ENCODE data around the gene HIGD2A. TPM values are rescaled to one million over a fixed set of nuclear protein-coding genes. Genes with fewer than 3 reads are reported as not detected.

The HIGD2A gene
- total and polyA plus RNA-seq, 2 experiments from 2014 or later: 109 to 224 TPM

GRCh38 chr5:176365351-176366231 lies 23.0 kb upstream of the HIGD2A start, which contains the start of gene ARL10:
TSS of gene ARL10 (plus strand) at chr5:176365487. CDS start at chr5:176365564, 77 bp downstream.
- Histone ChIP-seq H3K27ac (peak within 1 kb of the TSS; percentile 65), H3K4me2 (peak within 1 kb of the TSS; percentile 94), H3K4me1 (ENCODE audit: insufficient read depth) (peaks cover 2% of the 10 kb centered on the region), H3K36me3 (replicated peaks; ENCODE audit: insufficient read depth, low read depth) (no peaks in the 10 kb centered on the region), H3K9me3 (ENCODE audit: low read depth) (no peaks in the 10 kb centered on the region), H2AFZ (peak within 1 kb of the TSS; percentile 97), H3K79me2 (peaks cover 12% of the 10 kb centered on the region), H3K4me3 (peak within 1 kb of the TSS; percentile 81), H4K20me1 (ENCODE audit: insufficient read depth, poor library complexity, severe bottlenecking) (peaks cover 2% of the 10 kb centered on the region), H3K9me2 (replicated peaks; ENCODE audit: insufficient read depth) (no peaks in the 10 kb centered on the region), H3K27me3 (no peaks in the 10 kb centered on the region)
- TF ChIP-seq EZH2 (IDR thresholded peaks at IDR 0.05; ENCODE audit: borderline replicate concordance): no peak
- no peak for TF ChIP-seq EZH2phosphoT487 (IDR thresholded peaks at IDR 0.05; ENCODE audit: low read depth, severe bottlenecking, unreplicated experiment)
- TF ChIP-seq CTCF (IDR thresholded peaks at IDR 0.05; ENCODE audit: poor library complexity): no peak
- WGBS (ENCODE audit: low lambda C conversion rate, missing lambda C conversion rate): 2% methylated on average over 68 of the region's 108 CpGs
- peak; percentile 62 for DNase-seq (ENCODE audit: low spot score)

- WGBS (ENCODE audit: low lambda C conversion rate, missing lambda C conversion rate): 40% methylated on average over 32 of the region's 38 CpGs
- H3K4me2 ChIP-seq: peak overlapping the region; percentile 94
Measured at GRCh38 chr5:176366232-176366894, 22.2 kb upstream of the HIGD2A start.

GRCh38 chr5:176368726-176369125 lies 19.8 kb upstream of the HIGD2A start:
- Histone ChIP-seq H3K27ac (no peak overlapping the region), H3K27me3 (no peaks in the 10 kb centered on the region), H3K9me2 (replicated peaks; ENCODE audit: insufficient read depth) (no peaks in the 10 kb centered on the region), H3K4me1 (ENCODE audit: insufficient read depth) (no peaks in the 10 kb centered on the region), H3K4me2 (no peak overlapping the region), H2AFZ (no peak overlapping the region), H3K36me3 (replicated peaks; ENCODE audit: insufficient read depth, low read depth) (no peaks in the 10 kb centered on the region), H3K79me2 (peaks cover 4% of the 10 kb centered on the region), H3K4me3 (no peak overlapping the region), H4K20me1 (ENCODE audit: insufficient read depth, poor library complexity, severe bottlenecking) (no peaks in the 10 kb centered on the region), H3K9me3 (ENCODE audit: low read depth) (no peaks in the 10 kb centered on the region)
- TF ChIP-seq EZH2 (IDR thresholded peaks at IDR 0.05; ENCODE audit: borderline replicate concordance): no peak
- no peak for DNase-seq (ENCODE audit: low spot score)
- WGBS (ENCODE audit: low lambda C conversion rate, missing lambda C conversion rate): 95% methylated on average over 7 of the region's 13 CpGs

More at GRCh38 chr5:176366232-176366894, 22.2 kb upstream of the HIGD2A start:
- no peaks in the 10 kb centered on the region for H4K20me1 ChIP-seq (ENCODE audit: insufficient read depth, poor library complexity, severe bottlenecking)
- TF ChIP-seq EZH2phosphoT487 (IDR thresholded peaks at IDR 0.05; ENCODE audit: low read depth, severe bottlenecking, unreplicated experiment) (no peak), EZH2 (IDR thresholded peaks at IDR 0.05; ENCODE audit: borderline replicate concordance) (no peak), CTCF (IDR thresholded peaks at IDR 0.05; ENCODE audit: poor library complexity) (no peak)
- no peaks in the 10 kb centered on the region for H3K27me3 ChIP-seq
- DNase-seq (ENCODE audit: low spot score): no peak
- H3K79me2 ChIP-seq: peaks cover 5% of the 10 kb centered on the region
- no peaks in the 10 kb centered on the region for H3K9me3 ChIP-seq (ENCODE audit: low read depth)
- H3K4me3 ChIP-seq: peak overlapping the region; percentile 81
- no peaks in the 10 kb centered on the region for H3K4me1 ChIP-seq (ENCODE audit: insufficient read depth)
- peak overlapping the region; percentile 97 for H2AFZ ChIP-seq
- H3K27ac ChIP-seq: peak overlapping the region; percentile 28
- no peaks in the 10 kb centered on the region for H3K9me2 ChIP-seq (replicated peaks; ENCODE audit: insufficient read depth)
- no peaks in the 10 kb centered on the region for H3K36me3 ChIP-seq (replicated peaks; ENCODE audit: insufficient read depth, low read depth)

Measured in hepatocyte (in vitro differentiated cells).